Measurements from ENCODE around the gene NETO1.

DNA sequence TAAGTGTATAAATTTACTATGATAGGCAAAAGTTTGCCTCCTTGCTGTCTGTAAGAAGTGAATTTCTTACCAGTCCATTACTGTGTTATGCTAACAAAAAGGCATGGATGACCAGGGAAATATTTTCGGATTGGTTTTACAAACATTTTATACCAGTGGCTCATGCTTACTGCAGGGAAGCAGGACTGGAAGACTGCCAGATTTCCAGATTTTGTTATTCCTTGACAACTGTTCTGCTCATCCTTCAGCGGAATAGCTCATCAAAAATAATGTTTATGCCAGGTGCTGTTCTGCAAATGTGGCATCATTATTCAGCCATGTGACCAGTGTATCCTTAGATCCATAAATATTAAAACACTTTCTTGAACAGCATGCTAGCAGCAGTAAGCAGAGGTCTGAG is 40.4 kb upstream of the NETO1 start:
- TF ChIP-seq POLR2A (IDR thresholded peaks at IDR 0.05; ENCODE audit: low read length) (no peak), GATA1 (IDR thresholded peaks at IDR 0.05; ENCODE audit: low read depth, low read length) (no peak)
